Suprapubic skin (tissue), 3 donors: ENCODE results near the gene SFSWAP.

Source experiments
- CTCF ChIP-seq, 2 donors: fragments of 200-600 bp in 1 of 2; fragments of 450-650 bp in 1 of 2; sonication (generic) in 1 of 2; IDR thresholded peaks; one replicate each; pipeline ENCODE4 v1.5.1; 2016 to 2019; ENCODE audit warnings: antibody characterized with exemption in 2 of 2, mild to moderate bottlenecking in 1 of 2, moderate library complexity in 1 of 2
- POLR2A ChIP-seq, 2 donors: fragments of 450-650 bp; IDR thresholded peaks; one replicate each; pipeline ENCODE4 v1.6.1; 2017; ENCODE audit warnings: antibody characterized with exemption in 2 of 2, mild to moderate bottlenecking in 2 of 2, moderate library complexity in 2 of 2

- TF ChIP-seq CTCF (IDR thresholded peaks at IDR 0.05) (no peak), POLR2A (IDR thresholded peaks at IDR 0.05) (no peak)
Observed at GRCh38 chr12:131688131-131688844, 22.6 kb upstream of the SFSWAP start.
